HG03354 (cell line): Measurements from ENCODE around the gene ARMC6.
"Not testable (repeated sequence)": the region's sequence is repeated elsewhere in the genome, so short reads cannot be mapped to it uniquely, and the experiment has no call there.

Experiments used
- ATAC-seq: cut with Tn5 transposase; IDR thresholded peaks from one replicate; pipeline ENCODE4 v1.9.1; 2021; ENCODE audit warnings: mild to moderate bottlenecking; ENCODE audit not compliant: unreplicated experiment, poor library complexity, severe bottlenecking

ARMC6 gene

DNA sequence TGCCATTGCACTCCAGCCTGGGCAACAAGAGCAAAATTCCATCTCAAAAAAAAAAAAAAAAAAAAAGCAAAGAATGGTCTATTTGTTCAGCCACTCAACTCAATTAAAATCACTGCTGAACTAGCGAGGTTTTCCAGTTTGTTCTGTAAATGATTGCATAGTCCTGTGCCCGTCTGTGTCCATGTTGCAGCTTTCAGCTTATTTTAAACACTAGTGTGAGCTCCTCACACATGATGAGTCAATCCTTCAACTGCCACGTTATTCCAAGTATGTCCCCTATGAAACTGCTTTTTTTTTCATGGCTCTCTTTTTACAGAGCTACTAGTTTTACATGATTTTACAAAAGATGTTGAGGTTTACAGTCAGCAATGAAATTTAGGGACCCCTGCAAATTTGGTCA is 12.3 kb upstream of the ARMC6 start:
- no peak for ATAC-seq

DNA sequence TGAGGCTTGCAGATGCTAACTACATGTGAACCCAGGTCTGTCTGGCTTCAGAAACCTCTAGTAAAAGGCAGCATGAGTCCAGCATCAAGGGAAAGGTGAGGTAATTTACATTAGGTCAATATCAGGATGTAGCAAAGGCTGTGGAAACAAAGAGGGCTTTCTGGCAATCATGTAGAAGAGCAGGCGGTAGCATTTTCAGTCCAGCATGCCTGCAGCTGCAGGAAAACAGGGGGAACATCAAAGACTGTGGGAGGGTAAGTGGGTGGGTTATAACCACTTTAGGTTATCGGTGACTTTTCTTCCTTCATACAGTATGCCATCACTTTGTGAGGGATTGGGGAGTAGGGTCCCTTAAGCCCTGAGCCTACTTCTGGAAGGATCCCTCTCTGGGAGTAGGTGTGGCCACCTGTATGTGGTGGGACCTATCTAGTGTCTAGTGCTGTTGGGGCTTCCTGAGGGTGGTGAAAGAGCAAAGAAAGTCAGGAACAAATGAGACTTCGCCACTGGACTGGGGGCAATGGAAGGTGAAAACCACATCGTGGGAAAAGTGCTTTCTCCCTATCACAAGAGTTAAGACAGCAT is 10.9 kb upstream of the ARMC6 start:
- ATAC-seq, result no peak

DNA sequence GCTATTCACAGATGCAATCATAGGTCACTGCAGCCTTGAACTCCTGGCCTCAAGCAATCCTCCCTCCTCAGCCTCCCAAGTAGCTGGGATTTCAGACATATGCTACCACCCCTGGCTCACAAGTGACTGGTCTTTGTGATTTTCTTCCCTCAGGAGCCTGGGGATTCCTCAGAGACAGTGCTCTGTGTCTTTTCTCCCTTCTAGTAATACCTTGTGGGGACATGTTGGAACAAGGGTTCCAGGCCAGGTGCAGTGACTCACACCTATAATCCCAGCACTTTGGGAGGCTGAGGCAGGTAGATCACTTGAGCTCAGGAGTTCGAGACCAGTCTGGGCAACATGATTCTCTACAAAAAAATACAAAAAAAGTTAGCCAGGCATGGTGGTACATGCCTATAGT is 10.0 kb upstream of the ARMC6 start:
- not testable (repeated sequence) for ATAC-seq

DNA sequence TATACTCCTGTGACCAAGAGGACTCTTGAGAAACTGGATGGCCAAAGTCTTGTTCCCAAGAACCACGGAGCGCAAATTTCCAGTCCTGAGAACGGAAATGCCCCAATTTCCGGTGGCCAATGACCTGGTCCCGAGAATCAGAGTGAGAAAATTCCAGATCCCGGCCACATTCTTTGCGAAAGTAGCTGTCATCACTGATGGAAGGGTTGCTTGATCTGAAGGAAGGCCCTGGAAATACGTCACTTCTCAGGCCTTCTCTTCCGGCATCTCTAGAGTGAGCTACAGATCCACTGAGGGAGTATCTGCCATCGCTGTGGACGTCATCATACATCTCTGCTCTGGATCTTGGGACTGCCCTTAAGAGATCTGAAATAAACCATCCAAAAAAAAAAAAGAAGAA is 7.5 kb upstream of the ARMC6 start:
- no peak for ATAC-seq

GRCh38 chr19:19026299-19026971 is 7.0 kb upstream of the ARMC6 start:
- ATAC-seq, result no peak

DNA sequence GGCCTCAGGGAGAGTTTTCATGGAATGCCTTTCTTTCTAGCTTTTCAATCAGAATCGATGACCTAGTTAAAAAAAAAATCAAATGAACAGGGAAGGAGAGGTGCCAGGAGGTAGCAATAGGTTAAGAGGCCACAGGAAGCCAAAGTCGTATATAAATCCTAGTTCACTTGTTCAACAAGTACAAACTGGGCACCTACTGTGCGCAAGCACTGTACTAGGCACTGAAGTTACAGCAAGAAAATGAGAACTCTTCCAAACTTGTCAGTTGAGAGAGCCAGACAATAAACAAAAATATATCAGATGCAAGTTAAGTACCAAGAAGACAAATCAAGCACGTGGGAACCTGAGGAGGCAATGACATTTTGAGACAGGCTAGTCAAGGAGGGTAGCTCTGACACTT is 6.2 kb upstream of the ARMC6 start:
- ATAC-seq, result no peak

- ATAC-seq, result no peak
Observed at GRCh38 chr19:19028526-19028925, 4.9 kb upstream of the ARMC6 start.

GRCh38 chr19:19031891-19032290 is 1.5 kb upstream of the ARMC6 start:
- no peak for ATAC-seq

- ATAC-seq, result peak; percentile 63
Observed at GRCh38 chr19:19032420-19033175, 805 bp upstream of the ARMC6 start.

DNA sequence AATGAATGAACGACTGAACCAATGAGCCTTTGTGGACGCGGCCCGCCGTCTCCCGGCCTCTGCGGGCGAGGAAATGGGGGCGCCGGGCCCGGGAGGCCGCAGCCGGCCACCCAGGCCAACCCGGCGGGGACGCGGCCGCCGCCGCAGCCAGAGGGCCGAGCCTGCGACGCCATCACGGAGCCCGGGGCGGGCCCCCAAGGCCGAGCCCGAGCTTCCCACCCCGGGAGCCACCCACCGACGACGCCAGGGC is 302 bp upstream of the ARMC6 start:
- ATAC-seq, result no peak

DNA sequence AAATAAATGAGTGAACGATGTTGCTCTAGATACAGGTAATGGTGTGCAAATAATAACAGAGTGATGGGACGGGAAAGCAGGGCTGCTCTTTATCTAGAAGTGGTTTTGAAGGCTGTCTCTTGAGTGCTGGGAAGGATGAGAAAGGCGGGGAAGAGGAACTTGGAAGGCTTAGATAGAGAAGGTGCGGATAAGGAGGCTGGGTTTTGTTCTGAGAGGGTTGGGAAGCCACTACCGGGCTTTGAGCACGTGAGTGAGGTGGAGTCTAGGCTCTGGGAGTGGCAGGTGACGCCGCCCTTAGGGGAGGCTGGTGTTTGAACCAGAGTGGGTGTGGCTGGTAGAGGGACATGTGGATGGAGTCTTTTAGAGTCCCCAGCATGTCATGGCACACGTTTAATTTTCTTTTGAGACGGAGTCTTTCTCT is 811 bp downstream of the ARMC6 start:
- peak; percentile 48 for ATAC-seq

DNA sequence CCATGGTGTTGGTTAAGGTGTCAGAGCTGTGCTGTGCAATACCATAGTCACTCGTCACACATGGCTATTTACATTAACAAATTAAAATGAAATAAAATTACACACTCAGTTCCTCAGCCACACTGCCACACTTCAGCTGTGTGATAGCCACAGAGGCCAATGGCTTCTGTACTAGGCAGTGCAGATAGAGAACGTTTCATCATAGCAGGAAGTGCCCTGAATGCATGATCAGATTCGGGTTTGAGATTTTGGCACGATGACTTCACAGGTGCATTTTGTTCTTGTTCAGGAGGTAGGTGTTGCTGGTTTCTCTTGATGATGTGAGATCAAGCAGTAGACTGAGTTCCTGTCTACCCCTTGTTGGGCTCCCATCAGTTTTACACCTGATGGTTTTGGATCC is 6.5 kb downstream of the ARMC6 start:
- no peak for ATAC-seq

GRCh38 chr19:19040417-19040816 is 7.0 kb downstream of the ARMC6 start:
- ATAC-seq, result no peak

DNA sequence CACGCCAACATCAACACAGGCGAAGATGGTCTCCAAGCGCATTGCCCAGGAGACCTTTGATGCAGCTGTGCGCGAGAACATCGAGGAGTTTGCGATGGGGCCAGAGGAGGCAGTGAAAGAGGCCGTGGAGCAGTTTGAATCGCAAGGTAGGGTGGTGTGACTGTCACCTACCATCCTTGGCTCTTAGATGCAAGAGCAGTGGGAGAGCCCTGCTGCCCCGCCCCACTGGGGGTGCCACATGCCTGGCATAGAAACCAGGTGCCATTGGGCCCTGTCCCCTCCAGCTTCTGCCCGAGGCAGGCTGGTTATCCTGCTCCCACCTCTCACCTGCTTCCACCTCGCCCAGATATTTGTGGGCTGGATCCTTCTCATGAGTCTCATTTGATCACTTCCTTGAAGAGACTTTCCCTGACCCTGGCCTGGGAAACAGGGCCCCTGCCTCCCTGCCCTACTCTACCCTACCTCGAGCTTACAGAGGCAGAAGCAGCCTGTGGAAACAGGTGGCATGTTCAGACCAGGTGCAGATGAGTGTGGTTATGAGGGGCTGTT is 9.4 kb downstream of the ARMC6 start:
- no peak for ATAC-seq

DNA sequence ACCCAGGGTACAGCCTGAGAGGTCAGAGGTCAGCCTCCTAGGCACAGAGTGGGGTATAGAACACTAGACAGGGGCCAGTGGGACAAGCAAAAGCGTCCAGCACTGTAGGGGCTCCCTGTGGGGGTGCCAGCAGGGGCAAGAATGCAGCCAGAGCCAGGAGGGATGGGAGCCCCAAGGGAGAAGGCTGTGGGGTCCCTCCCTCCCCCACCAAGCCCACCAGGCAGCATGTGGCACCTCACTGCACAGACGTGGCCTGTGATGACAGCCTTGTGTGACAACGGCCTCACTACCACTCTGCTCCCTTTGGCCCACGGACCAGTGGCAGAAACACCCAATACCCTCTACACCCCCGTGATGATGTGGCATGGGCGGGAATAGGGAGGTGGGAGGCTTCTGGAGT is 10.1 kb downstream of the ARMC6 start:
- ATAC-seq, result no peak

DNA sequence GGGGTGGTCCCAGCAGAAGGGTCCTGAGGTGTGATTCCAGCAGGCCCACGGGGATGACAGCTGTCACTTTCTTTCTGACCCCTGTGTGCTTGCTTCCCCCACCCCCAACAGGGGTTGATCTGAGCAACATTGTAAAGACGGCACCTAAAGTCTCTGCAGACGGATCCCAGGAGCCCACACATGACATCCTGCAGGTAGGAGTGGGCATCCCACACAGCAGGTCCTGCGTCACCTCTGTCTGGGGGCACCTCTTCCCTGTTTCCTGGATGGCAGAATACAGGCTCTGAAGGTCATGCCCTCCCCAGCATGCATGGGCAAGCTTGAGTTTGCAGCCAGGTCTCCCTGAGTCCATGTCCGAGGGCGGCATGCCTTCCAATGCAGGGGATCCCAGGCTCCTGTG is 10.5 kb downstream of the ARMC6 start:
- no peak for ATAC-seq

- no peak for ATAC-seq
Observed at GRCh38 chr19:19049406-19049805, 16.0 kb downstream of the ARMC6 start.

- no peak for ATAC-seq
Observed at GRCh38 chr19:19050104-19050503, 16.7 kb downstream of the ARMC6 start.

- no peak for ATAC-seq
Observed at GRCh38 chr19:19050731-19051130, 17.3 kb downstream of the ARMC6 start.

DNA sequence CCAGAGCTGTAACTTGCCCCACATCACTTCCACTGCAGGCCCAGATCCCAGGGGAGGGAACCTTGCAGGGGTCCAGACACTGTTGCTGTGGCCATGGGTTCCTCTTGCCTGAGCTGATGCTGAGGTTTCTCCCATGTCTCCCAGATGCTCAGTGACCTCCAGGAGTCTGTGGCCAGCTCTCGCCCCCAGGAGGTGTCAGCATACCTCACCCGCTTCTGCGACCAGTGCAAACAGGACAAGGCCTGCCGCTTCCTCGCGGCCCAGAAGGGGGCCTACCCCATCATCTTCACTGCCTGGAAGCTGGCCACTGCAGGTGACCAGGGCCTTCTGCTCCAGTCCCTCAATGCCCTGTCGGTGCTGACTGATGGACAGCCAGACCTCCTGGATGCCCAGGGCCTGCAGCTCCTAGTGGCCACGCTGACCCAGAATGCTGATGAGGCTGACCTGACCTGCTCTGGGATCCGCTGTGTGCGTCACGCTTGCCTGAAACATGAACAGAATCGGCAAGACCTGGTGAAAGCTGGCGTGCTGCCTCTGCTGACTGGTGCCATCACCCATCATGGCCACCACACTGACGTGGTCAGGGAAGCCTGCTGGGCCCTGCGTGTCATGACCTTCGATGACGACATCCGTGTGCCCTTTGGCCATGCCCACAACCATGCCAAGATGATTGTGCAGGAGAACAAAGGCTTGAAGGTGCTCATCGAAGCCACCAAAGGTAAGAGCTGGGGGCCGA is 18.2 kb downstream of the ARMC6 start:
- no peak for ATAC-seq

DNA sequence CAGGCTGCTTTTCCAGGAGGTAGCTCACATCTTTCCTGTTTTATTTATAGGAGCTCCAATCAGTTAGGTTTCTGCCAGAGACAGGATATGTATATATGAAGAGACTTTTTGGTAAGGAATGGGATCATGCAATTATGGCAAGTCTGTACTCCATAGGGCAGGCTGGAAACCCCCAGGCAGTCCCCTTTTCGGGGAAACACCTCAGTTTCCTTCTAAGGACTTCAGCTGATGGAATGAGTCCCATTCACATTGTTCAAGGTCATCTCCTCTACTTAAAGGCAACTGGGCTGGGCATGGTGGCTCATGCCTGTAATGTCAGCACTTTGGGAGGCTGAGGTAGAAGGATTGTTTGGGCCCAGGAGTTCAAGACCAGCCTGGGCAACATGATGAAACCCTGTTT is 19.5 kb downstream of the ARMC6 start:
- ATAC-seq, result no peak
